GM21619 (cell line): Measurements from ENCODE around the gene CARHSP1.
A peak's percentile ranks its signal among the peaks of the same experiment; 100 is the strongest.
"Not testable (repeated sequence)": the region's sequence is repeated elsewhere in the genome, so short reads cannot be mapped to it uniquely, and the experiment has no call there.

Experiments used
- ATAC-seq: cut with Tn5 transposase; IDR thresholded peaks from one replicate; pipeline ENCODE4 v1.9.1; 2021; ENCODE audit not compliant: unreplicated experiment

CARHSP1 gene

DNA sequence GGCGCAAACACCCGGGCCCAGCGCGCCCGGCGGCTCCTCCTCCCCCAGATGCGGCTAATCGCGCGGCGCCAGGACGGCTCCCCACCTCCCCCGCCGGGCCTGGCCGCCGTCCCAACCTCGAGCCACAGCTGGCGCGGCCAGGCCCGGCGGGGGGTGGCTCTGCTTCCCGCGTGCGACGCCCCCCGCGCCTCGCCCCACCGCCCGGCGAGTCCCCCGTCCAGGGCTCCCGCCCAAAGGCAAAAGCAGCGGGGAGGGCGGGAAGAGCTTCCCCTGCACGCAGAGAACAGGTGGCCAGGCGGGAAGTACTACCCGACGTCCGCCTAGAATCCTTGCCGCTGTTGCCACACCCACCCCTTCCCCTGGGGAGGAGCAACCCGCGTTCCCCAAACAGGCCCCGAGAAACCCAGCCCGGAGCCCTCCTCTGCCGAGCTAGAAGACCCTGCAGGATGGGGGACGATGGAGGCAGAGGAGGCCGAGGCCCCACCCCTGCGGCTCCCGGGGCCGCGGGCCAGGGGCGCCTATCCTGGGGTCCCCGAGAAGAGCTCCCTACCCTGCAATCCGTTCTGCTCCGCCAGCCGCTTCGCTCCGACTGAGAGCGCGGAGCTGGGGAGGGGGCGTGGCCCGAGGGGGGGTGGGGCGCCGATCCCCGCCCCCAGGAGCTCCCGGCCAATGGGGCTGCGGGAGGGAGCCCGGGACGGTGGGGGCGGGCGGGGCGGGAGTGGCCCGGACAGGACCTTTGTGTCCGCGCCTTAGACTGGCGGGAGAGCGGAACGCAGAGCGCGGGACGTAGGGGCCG, at the start of gene CARHSP1:
Gene CARHSP1, minus strand, starts transcription at position 591 of the 796 bp plus-strand sequence. CDS start 9,678 bp downstream, outside the sequence.
- ATAC-seq, result peak; percentile 63

- ATAC-seq, result not testable (repeated sequence)
Measured at GRCh38 chr16:8917336-8917735, 48.5 kb upstream of the CARHSP1 start.

GRCh38 chr16:8916541-8917225, 47.9 kb upstream of the CARHSP1 start:
- ATAC-seq, result no peak

GRCh38 chr16:8915722-8916301, 47.0 kb upstream of the CARHSP1 start:
- no peak for ATAC-seq

DNA sequence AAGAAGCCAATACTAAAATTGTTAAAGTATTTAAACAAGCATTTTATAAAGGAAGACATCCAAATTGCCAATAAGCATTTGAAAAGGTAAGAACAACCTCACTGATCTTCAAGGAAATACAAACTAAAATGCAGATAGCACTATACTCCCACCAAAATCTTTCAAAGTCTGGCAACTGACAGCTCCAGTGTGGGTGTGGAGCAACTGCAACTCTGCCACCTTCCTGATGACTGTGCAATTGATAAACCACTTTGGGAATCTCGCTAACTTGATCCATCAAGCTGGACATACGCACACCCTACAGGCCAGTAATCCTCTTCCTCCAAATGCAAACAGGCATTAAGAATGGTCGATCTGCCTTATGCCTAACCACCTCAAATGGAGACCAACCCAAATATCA, 45.3 kb upstream of the CARHSP1 start:
- no peak for ATAC-seq

DNA sequence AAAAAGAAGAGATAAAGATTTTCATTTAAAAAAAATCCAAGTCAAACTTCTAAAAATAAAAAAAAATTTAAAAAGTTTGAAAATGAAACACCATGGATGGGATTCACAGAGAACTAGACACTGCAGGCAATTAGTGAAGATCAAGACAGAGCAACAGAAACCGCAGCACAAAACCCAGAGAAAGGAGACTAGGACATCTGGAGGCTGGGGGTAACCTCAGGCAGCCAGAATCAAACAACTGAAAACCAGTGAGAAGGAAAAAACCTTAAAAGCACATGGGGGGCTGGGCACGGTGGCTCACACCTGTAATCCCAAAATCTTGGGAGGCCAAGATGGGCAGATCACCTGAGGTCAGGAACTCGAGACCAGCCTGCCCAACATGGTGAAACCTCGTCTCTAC, 44.0 kb upstream of the CARHSP1 start:
- ATAC-seq, result no peak

DNA sequence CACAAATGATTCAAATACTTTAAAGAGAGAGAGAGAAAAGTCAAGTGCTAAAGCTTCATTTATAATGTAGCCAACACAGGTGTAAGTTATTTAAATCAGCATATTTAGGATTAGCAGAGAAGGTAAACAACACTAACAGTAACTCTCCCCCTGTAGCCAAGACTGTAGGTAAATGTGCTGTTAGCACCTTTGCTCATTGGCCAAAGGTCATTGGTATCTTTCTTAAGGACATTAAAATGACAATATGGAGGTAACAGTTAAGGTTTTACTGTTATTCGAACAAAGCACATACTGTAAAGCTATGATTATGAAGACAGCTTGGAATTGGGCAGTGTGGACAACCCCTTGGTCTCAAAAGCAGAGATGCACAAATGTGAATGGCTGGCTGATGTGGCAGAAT, 42.0 kb upstream of the CARHSP1 start:
- ATAC-seq, result no peak

GRCh38 chr16:8908810-8909468, 40.1 kb upstream of the CARHSP1 start:
- no peak for ATAC-seq

GRCh38 chr16:8907096-8907495, 38.3 kb upstream of the CARHSP1 start:
- no peak for ATAC-seq

- no peak for ATAC-seq
Measured at GRCh38 chr16:8905795-8906591, 37.2 kb upstream of the CARHSP1 start.

DNA sequence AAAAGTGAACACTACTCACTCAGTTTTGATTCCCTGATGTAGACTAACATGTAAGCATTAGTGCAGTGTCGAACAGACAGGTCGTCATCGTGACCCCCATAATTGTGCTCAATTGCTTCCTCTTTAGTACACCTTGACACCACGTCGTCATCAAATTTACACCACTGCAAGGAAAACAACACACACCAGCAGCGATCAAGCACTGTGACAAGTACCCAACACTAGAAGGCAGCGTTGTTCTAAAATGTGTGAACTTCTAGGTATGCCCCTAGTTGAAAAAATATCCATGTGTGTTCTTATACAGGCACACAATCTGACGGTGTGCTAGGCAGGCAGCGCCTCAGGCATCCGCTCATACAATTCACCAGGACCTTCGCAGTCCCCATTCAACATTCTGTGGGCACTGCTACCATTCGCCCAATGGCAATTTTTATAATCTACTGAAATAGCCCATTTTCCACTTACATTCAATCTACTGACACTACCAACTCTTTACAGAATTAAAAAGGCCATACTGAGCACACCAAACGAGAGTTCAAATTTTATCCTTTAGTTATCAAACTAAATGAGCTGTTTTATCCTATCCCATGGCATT, 36.5 kb upstream of the CARHSP1 start:
- no peak for ATAC-seq

DNA sequence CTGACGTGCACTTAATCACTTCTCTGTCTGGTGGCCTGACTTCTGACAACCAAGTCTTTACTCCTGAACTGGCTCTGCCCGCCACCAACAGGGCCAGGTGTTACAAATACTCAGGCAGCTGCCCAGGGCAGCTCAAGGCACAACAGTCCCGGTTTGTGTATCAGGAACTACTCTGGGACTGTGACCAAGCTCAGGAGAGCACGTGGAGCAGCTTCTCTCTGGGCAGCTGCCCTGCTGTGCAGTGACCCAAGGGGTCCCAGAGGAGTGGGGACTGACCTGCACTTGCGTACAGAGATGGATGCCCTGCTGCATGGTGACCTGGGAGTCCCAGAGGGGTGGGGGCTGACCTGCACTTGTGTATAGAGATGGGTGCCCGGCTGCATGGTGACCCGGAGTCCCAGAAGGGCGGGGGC, 35.2 kb upstream of the CARHSP1 start:
- ATAC-seq, result no peak

DNA sequence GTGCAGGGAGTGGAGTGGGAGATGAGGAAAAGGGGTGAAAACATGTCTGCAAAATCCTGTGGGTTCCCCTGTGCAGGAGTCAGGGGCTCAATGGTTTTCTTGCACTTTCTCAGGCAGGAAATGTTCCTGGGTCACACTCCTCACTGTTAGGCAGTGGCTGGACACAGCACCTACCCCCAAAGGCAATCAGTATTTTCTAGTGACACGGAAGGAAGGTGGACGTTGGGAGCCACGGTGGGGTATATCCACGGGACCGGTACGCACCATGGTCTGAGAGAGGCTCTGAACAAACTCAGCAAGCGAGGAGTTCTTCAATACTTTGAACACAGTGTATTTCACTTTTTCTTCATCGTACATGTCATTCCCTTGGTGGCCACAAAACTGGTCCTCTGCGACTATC, 34.2 kb upstream of the CARHSP1 start:
- no peak for ATAC-seq

DNA sequence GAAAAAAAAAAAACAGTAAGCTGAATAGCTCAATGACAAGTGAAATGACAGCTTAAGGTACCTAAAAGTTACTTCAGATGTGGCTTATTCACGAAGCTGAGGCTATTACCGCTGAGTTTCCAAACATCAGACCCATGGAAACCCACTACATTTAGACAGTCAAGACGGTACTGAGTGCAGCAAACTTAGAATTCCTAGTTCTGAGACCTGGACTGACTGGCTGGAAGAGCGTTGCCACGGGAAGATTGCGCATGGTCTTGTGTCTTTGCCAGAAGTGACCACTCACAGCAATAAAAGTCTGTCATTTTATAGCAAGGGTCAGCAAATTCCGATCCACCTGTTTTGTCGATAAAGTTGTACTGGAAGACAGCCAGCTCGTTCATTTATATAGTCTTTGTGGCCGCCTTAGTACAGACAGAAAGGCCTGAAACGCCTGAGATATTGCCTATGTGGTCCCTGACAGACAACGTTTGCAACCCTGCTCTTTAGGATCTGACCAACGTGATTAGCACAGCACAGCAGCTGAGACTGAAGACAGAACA, 32.6 kb upstream of the CARHSP1 start:
- ATAC-seq, result no peak

DNA sequence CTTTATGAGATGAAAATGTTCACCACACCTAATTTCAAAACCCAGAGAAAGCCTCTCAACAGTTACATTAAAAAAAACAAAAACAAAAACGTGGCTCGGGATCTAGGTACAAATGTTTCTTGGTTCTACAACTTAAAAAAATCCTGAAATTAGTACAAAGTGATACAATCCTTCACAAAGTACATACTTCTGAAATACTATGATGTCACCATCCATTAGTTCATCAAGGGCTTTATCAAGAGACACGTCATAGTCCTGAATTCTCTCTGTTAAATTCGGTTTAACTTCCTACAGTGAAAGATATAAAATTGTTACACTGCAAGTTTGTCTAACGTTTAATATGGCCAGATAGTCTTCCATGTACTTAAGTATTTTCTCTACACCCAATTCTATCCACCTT, 31.5 kb upstream of the CARHSP1 start:
- ATAC-seq, result no peak

DNA sequence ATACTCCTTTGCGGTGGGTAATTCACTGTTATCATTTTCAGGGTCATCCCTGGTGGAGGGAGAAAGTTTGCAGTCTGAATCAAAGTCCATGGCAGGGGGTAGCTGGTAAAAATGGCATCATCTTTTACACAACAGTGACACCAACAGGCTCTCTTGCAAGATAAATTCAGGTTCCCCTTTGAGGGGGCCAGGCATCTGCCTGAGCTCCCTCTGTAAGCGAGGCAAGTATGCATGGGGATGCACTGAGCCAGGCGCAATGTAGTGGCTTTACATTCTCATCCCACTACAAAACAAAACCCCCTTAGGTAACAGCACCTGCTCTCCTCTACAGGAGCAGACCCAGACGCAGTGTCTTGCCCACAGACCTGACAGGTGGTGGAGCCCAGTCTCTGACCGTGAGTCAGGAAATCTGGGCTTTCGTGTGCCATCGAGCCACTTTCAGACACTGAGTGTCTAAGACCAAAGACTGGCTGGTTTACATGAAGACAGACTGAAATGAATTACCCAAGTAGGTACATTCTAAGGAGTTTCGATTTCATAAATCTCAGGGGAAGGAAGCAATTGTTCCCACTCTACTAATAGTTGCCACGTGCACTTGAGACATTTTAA, 31.0 kb upstream of the CARHSP1 start:
- ATAC-seq, result no peak

GRCh38 chr16:8898660-8899318, 30.0 kb upstream of the CARHSP1 start:
- ATAC-seq, result no peak

DNA sequence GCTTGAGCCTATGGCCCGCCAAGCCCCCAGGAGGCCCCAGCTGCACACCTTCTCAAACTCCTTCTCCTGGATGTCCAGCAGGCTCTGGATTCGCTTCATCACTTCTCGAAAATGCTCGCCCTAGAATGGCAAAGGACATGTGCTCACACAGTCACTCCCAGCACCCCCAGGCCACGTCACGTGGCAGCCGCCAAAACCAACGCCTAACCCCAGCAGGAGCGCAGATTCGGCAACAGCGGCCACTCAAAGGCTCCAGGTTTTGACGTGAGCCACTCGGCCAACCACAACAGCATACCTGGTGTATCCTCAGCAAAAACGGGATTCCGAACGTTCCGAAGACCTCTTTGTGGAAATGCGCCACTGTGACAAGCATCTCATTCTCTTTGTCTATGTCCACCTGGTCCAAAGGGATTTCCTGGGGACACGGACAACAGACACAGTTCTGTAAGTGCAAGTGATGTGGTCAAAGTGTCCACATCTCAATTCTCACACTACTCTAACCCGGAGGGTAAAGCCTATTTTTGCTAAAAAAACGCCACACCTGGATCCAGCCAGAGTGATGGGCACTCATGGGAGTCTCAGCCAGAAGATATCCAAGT, 26.0 kb upstream of the CARHSP1 start:
- no peak for ATAC-seq
